Measurements from ENCODE around the gene FAM20A.
"Not testable (repeated sequence)": the region's sequence is repeated elsewhere in the genome, so short reads cannot be mapped to it uniquely, and the experiment has no call there.

The FAM20A gene

DNA sequence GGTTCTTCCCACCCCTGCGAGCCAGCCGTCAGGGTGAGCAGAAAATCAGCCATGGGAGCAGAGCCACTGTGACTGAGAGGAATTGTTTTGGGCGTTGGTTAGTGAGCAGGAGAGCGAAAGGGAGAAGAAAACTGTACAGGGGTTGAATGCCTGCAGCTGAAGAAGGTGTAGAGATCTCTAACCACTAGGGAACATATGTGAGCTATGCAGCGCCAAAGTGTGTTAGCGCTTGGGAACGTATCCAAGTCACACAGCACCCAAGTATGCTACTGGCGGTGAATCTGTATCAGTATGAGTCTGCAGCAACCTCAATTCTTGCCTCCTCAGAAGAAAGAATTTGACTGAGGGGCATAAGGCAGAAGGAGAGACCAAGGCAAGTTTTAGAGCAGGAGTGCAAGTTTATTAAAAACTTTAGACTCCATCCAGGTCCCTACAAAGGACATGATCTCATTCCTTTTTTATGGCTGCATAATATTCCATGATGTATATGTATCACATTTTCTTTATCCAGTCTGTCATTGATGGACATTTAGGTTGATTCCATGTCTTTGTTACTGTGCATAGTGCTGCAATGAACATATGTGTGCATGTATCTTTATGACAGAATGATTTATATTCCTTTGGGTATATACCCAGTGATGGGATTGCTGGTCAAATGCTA, 108.6 kb downstream of the FAM20A start:
- DNase-seq (ENCODE audit: low spot score): not testable (repeated sequence)

DNA sequence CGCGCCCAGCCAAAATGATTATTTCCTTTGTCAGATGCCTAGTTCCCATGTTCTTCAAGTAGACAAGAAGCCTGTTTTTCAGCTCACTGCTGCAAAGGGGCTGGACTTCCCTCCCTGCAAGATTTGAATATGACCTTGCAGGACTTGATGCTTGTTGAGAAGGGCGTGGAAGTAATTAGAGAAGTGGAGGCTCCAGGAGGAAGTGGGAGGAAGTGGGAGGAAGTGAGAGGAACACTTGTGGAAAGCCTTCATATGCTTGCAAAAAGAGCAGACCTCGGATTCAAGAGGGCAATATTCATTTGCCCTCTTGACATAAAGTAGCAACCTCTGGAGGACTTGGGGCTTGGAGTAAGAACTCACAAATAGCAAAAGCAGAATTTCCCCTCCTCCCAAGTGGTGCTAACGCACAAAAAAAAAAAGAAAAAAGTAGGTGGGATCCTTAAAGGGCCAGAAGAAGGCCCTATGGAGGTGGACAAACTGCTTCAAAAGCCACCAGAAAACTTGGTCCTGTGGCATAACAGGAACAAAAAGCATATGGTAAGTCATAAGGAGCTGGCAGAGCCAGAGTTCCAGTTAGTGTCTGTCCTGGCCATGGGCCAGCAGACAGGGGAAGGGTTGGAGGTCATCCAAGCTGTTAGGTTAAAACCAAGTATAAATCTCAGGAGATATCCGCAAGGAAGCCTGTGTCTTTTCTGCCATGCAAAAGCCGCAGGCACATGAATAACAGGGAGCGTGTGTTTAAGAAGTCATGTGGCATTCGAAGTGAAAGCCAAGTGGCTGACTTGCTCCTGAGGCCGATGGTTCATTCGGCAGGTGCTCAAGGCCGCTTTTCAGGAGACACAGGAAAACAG, 109.6 kb downstream of the FAM20A start:
- no peak for DNase-seq (ENCODE audit: low spot score)

DNA sequence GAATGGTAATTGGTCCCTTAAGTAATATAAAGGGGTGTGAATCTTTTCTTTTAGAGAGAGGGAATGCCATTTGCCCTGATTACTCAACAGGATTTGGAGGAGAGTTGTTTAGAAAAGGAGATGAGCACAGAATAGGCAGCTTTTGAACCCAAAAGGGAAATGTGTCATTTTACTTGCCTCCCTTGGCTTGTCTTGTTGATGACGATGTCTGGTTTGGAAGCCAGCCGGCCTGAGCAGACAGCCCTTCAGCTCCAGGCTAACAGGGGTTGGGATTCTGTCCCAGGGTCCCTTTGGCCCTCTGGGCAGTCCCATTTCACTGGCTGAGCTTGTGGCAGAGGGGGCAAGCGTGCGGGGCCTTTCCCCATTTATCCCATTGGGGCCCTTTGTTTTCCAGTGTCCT, 111.2 kb downstream of the FAM20A start:
- no peak for DNase-seq (ENCODE audit: low spot score)

Data from SK-N-DZ (cell line).